HG02678 (cell line): ENCODE measurements around the gene MET.
"Not testable (repeated sequence)": the region's sequence is repeated elsewhere in the genome, so short reads cannot be mapped to it uniquely, and the experiment has no call there.

Source experiments
- ATAC-seq: cut with Tn5 transposase; IDR thresholded peaks from one replicate; pipeline ENCODE4 v1.9.1; 2021; ENCODE audit warnings: mild to moderate bottlenecking, moderate library complexity; ENCODE audit not compliant: unreplicated experiment

MET gene

GRCh38 chr7:116671681-116672595, at the start of gene MET:
TSS of gene MET (plus strand) at chr7:116672196. CDS start at chr7:116699085, 26,889 bp downstream.
- peak; percentile 93 for ATAC-seq

DNA sequence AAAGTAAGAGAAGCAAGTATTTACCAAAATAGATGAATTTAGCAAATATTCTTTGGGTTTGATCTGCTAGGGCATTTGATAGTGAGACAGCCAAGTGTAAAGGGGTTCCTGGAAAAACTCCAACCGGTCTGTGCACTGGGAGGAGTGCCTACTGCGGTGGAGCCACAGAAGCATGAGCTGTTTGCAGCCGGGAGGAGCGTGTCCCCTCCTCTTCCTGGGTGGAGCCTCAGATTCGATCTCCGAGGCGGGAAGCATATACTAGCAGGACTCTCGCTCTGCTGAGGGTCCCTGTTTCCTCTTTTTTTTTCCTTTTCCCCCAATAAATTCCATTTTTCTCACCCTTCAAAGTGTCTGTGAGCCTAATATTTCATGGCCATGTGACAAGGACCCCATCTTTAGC, 45.1 kb upstream of the MET start:
- ATAC-seq = no peak

DNA sequence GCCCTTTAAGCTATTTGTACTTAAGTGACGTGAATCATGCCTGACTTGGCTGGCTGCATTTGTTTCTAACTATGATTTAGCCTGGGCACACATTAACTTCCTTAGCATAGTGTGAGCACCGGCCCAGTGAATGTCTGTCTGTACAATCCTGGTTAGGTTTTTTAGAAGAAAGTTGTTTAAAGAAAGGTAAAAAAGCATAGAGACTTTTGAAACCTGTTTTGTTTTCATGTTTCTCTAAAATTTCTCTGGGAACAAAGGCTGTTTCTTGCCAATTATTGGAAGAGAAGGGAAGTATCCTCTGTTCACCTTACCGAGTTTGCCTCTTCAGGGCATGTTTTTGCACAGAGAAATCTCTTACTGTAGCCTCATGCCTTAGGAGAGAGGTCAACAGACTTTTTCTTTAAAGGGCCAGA, 42.9 kb upstream of the MET start:
- ATAC-seq = no peak

GRCh38 chr7:116630357-116630756, 41.6 kb upstream of the MET start:
- ATAC-seq = peak; percentile 96

DNA sequence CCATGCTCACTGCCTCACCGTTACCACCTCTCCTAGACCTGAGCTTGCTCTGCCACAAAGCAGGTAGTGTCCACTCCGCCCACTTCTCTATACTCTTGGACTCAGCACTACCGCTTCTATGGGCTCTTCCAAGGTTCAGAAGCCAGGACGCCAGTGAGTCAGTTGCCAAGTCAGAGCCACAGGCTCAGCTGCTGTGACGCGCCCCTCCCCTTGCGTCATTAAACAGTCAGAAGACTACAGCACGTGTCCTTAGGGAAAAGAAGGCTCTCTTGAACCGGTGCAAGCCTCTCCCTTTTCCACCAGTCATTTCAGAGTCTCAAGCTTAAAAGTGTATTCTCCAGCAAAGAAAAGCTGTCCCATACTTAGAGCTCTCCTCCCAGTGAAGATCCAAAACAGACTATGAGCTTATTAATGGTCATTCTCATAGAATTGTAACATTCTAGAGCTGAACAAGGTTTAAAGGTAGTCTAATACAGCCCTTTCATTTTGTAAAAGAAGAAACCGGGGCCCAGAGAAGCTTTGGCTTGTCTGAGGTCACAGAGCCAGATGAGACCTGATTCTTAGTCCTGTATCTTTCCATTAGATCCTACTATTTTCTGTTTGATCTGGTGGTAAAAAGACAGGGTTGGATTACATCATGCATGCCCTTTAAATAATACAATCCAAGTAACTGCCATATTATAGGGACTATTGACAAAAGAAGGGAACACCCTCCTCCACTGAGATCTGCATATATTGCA, 40.9 kb upstream of the MET start:
- peak; percentile 12 for ATAC-seq

DNA sequence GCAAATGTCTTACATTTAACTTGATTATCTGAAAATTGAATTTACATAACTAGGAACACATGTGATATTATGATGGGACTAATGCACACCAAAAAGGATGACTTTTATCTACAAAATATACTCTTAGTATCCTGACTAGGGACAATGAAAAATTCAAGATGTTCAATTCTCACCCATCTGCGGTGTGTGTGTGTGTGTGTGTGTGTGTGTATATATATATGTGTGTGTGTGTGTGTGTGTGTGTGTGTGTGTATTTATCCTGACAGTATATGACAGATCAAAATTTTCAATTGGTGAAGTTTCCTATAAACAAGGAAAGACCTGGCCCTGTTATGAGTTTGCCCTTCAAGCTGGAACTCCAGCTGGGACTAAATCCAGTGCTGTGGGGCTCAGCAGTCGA, 40.3 kb upstream of the MET start:
- ATAC-seq = no peak

DNA sequence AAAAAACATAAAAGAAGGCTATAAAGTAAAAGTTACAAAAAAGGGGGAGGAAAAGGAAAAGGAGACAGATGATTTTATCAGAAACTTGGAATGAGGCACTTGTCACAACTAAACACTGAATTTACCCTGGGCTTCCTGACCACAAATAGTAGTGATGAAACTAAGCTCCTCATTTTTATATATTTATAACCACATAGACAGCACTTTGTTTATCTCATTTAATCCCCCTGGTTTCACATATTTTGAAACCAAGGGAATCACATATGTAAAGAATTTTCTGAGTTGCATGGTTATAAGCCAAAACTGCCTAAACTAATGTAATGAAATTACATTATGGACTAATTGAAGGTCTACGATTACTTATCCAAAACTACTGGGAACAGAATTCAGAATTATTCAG, 39.6 kb upstream of the MET start:
- ATAC-seq = no peak

- no peak for ATAC-seq
Observed at GRCh38 chr7:116633131-116633988, 38.6 kb upstream of the MET start.

DNA sequence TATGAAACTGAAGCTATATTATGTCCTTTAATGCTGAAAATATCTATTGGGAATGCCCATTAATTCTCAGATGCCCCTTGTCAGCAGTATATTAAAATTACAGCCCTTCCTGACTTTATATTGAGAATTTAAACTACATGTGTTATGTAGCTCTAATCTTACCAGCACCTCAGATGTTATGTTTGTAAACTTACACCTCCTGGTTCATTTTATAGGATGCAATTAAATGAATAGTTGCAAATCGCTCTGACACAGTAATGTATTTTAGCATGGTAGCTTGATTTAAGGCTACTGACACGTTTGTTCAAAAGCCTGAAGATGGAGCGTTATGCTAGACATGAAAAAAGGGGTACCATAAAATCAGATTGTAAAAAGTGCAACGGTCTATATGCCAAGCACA, 35.0 kb upstream of the MET start:
- no peak for ATAC-seq

- not testable (repeated sequence) for ATAC-seq
Observed at GRCh38 chr7:116638592-116638991, 33.4 kb upstream of the MET start.

- no peak for ATAC-seq
Observed at GRCh38 chr7:116641551-116642153, 30.3 kb upstream of the MET start.

GRCh38 chr7:116643148-116643547, 28.8 kb upstream of the MET start:
- ATAC-seq = not testable (repeated sequence)

GRCh38 chr7:116644628-116645027, 27.4 kb upstream of the MET start:
- ATAC-seq = no peak

DNA sequence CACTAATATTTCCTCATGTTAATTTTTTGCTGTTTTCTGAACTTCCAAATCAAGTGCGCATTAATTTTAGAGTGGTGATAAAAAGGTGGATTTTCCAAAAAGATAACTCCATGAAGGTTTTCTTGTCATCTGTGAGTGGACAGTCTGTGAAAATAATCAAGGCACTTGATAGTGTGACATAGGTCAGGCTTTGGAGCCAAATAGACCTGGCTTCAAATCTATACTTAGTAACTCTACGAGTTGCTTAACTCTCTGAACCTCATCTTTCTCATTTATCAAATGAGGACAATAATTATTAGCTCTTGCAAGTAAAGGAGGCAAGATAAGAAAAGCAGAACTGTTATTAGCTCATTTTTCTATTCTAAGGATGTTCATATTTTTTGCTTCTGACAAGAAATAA, 24.7 kb upstream of the MET start:
- no peak for ATAC-seq

- no peak for ATAC-seq
Observed at GRCh38 chr7:116647861-116648260, 24.1 kb upstream of the MET start.

DNA sequence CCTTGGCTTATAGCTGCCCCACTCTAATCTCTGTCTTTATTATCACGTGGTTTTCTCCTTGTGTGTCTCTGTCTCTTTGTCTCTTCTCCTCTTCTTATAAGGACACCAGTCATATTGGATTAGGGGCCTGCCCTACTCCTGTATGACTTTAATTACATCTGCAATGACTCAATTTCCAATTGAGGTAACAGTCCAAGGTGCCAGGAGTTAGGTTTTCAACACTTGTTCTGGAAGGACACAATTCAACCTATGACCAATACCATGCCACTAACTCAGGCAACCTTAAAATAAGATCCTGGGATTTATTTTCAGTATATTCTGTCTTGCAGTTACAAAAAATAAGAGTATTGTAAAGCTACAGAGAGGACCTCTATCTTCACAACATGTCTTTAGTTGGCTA, 21.6 kb upstream of the MET start:
- ATAC-seq = no peak

DNA sequence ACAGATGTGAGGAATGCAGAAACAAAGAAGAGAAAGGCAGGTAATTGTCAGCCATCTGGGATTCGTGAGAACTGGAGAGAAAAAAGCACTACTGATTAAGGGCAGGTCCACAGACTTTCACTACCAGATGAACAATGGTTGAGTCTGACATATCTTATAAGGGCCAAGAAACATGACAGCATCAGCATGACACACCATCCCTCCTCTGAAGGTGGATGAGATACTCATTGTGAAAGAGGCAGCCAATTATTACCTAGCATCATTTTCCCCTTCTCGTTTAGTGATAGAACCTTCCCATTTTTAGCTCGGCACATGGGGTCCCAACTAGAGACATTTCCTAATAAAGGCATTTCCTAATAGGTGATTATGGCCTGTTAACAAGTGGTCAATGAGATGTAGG, 19.2 kb upstream of the MET start:
- no peak for ATAC-seq

DNA sequence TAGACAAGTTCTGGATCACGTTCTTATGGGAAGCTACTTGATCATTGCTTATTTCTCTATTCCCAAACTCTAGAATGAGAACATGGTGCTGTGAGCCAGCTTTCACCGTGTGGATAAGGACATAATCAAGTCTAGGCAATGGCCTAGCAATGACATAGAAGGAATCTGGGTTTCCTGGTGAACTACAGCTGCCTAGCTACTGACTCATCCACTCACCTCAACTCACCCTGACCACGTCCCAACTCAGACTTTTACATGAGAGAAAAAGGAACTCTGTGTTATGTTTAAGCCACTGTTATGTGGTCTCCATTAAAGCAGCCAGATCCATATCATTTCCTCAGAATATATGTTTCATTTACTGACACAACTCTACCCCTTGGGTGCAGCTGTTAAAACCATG, 18.8 kb upstream of the MET start:
- ATAC-seq = no peak

DNA sequence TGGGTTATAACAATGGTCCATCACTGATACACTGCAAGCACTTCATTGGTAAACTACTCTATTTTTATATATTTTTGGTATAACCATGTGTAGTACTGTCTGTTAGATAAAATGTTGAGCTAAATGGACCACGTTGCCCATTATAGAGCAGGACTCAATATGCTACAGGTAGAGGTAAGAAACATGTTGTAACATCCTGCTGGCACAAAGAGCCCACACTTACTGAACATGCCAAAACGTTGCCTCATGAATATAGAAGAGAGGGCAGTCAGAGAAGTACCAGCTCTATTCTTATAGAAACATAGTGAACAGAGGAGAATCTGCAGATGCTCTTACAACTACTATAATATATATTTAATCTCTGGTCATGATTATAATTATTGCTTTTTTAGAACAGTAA, 18.4 kb upstream of the MET start:
- ATAC-seq = no peak

GRCh38 chr7:116659248-116659647, 12.7 kb upstream of the MET start:
- not testable (repeated sequence) for ATAC-seq

DNA sequence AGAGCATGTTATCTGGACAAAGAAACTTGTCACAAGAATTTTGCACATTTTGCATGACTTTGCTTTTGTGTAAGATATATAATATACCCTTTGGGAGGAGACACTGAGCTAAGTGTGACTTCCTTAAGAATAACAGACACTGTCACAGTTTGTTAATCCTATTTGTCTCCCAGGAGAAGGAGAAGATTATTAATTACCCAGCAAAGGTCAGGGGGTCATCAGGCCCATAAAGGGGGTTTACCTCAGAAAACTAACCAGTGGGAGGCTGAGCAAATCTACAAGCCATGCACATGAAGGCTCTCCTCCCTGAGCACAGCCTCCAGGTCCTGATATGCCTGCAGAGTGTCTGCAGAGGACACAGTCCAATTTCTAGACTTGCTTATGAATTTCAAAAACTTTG, 10.1 kb upstream of the MET start:
- no peak for ATAC-seq
